Spleen (tissue), 11 donors: ENCODE results near the gene TENM4. TPM values are rescaled to one million over a fixed set of nuclear protein-coding genes. Genes with fewer than 3 reads are reported as not detected.

Experiments
- DNase-seq: peaks from one replicate; pipeline ENCODE4 v3.0.0-alpha.2; 2020
- H3K27ac ChIP-seq, 8 donors: fragments of 200-600 bp; sonication (generic) in 7 of 8; 1 replicate in 4 of 8; 2 replicates in 4 of 8; pipeline versions ENCODE4 v1.5.0 to v1.8.0; 2016 to 2021; ENCODE audit warnings: inconsistent platforms in 4 of 8, mild to moderate bottlenecking in 4 of 8, moderate library complexity in 1 of 8
- H3K27me3 ChIP-seq, 7 donors: fragments of 200-600 bp; sonication (generic) in 6 of 7; replicated peaks in 1 of 7; 1 replicate in 4 of 7; 2 replicates in 3 of 7; pipeline versions ENCODE4 v1.5.0 to v1.8.0; 2016 to 2021; ENCODE audit warnings: inconsistent platforms in 3 of 7, mild to moderate bottlenecking in 1 of 7
- H3K36me3 ChIP-seq, 6 donors: fragments of 200-600 bp; sonication (generic) in 5 of 6; 1 replicate in 4 of 6; 2 replicates in 2 of 6; pipeline versions ENCODE4 v1.5.0 to v1.8.0; 2016 to 2021; ENCODE audit warnings: inconsistent platforms in 2 of 6
- H3K4me1 ChIP-seq, 6 donors: fragments of 200-600 bp; sonication (generic) in 5 of 6; 1 replicate in 3 of 6; 2 replicates in 3 of 6; pipeline versions ENCODE4 v1.5.0 to v1.8.0; 2016 to 2021; ENCODE audit warnings: inconsistent platforms in 3 of 6
- H3K4me3 ChIP-seq, 8 donors: fragments of 200-600 bp; sonication (generic) in 7 of 8; 1 replicate in 4 of 8; 2 replicates in 4 of 8; pipeline versions ENCODE4 v1.5.0 to v1.8.0; 2016 to 2021; ENCODE audit warnings: inconsistent platforms in 4 of 8, mild to moderate bottlenecking in 4 of 8, moderate library complexity in 2 of 8
- H3K9me3 ChIP-seq, 8 donors: fragments of 200-600 bp; sonication (generic) in 7 of 8; 1 replicate in 4 of 8; 2 replicates in 4 of 8; pipeline versions ENCODE4 v1.5.0 to v1.8.0; 2016 to 2021; ENCODE audit warnings: inconsistent platforms in 4 of 8
- CTCF ChIP-seq, 11 experiments: fragments of 200-600 bp in 7 of 11; fragments of 450-650 bp in 4 of 11; sonication (generic) in 4 of 11; IDR thresholded peaks in 8 of 11; conservative IDR thresholded peaks in 3 of 11; 1 replicate in 7 of 11; 2 replicates in 4 of 11; pipeline versions ENCODE4 v1.4.0 to v1.8.0; 2016 to 2021; ENCODE audit warnings: antibody characterized with exemption in 11 of 11, inconsistent platforms in 4 of 11, mild to moderate bottlenecking in 1 of 11
- POLR2A ChIP-seq, 3 donors: fragments of 450-650 bp; IDR thresholded peaks; one replicate each; pipeline ENCODE4 v1.5.1; 2017; ENCODE audit warnings: antibody characterized with exemption in 3 of 3, mild to moderate bottlenecking in 1 of 3
- POLR2AphosphoS5 ChIP-seq, 3 donors: sonication (generic); formaldehyde crosslinking; IDR thresholded peaks; one replicate each; pipeline ENCODE4 v1.5.1; 2017; ENCODE audit warnings: antibody characterized with exemption in 3 of 3
- WGBS, 5 donors: extraction: QIAGEN DNeasy Blood & Tissue Kit in 3 of 5; methylation state at CpG; one replicate each; pipeline versions ENCODE4 v1.1.5 to v1.1.7; 2013 to 2018; 5-methylcytosine and 5-hydroxymethylcytosine counted together
- intact Hi-C: fragments of 100-400 bp; cut with DNase I; formaldehyde crosslinking; loops from one replicate; pipeline ENCODE4 v1.15.0; 2023; ENCODE audit warnings: low total_unique reads
- polyA plus RNA-seq, 3 donors: library from polyadenylated mRNA; stranded (reverse); fragments of 200-250 nt; gene quantifications; one replicate each; pipeline ENCODE4 v1.2.1, GENCODE V29; 2013
- total RNA-seq, 7 donors: library from RNA; depleted of rRNA in 3 of 7; stranded (reverse); fragments of >200 nt in 3 of 7; fragmentation: NEBNext Ultra II Directional in 4 of 7; extraction: Animal tissue kit (Norgen Biotek cat#: 25700) in 4 of 7; gene quantifications; one replicate each; pipeline versions ENCODE4 v1.1.0 to v1.2.1, GENCODE V29; 2016 to 2021
- donor health status: healthy with polysubstance abuse.
- donor health status: DM: no; HTN: no; CAD: no; lungs with moderate emphysema.
- donor health status: DM: no; HTN: no; CAD: no.
- donor health status: Bipolar disorder and iron deficiency.
- donor health status: healthy.
- donor health status: DM: no; HTN: no; CAD: no.
- donor health status: DM: yes; HTN: yes; CAD: no.

TENM4 gene
- total and polyA plus RNA-seq, 10 donors: 0.09 to 4.5 (median 1.2) TPM

DNA sequence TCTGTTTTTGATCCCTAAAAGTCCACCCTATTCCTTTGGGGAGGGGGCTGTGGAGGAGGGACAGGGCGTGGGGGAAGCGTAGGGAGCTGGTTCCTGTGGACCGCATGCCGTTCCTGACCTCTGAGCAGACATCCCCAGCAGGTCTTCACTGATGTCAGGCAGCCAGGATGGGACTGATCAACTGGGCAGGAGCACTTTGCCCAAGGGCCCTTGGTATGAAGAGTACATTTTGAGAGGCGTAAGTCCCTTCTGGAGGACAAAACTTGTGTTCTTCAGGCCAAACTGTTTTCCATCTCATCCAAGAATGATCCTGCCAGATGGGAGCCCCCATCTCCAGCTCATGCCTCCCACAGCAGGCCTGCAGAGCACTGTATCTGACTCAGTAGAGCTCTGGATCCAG is 785.3 kb downstream of the TENM4 start:
- WGBS, 5 donors: 86 to 95% (median 91%) methylated on average over 5 of the region's 5 CpGs
- Histone ChIP-seq H3K9me3 (no peaks in the 10 kb centered on the region), H3K36me3 (no peaks in the 10 kb centered on the region), H3K4me1 (no peaks in the 10 kb centered on the region), H3K27me3 (no peaks in the 10 kb centered on the region), H3K4me3 (no peak overlapping the region), H3K27ac (no peak overlapping the region)
- intact Hi-C loops: no loop called here
- no peak for TF ChIP-seq POLR2A (IDR thresholded peaks at IDR 0.05)
- TF ChIP-seq CTCF (IDR thresholded peaks at IDR 0.05 in 8 of 11, conservative IDR thresholded peaks at IDR 0.05 in 3 of 11): no peak
- TF ChIP-seq POLR2AphosphoS5 (IDR thresholded peaks at IDR 0.05): no peak
- DNase-seq: no peak

DNA sequence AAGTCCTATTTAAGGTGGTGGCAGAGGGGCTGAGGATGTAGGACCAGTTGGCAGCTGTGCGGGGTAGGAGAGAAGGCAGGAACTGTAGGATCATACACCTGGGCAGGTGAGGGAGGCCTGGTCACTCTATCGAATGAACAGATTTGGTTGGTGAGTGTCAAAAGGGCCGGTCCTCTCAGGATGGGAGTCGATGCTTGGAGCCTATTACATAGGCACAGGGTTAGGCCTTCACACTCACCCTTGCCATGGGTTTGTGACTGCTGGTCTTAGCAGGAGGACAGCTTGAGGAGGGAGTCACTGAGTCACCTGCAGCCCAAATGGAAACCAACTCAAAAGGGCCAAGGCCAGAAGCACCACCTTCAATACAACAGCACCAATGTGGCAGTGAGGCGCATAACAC is 786.0 kb downstream of the TENM4 start:
- WGBS, 5 donors: 89 to 95% (median 93%) methylated on average over 5 of the region's 5 CpGs
- no peak overlapping the region for H3K27ac ChIP-seq
- H3K4me1 ChIP-seq: no peaks in the 10 kb centered on the region
- H3K4me3 ChIP-seq: no peak overlapping the region
- no peaks in the 10 kb centered on the region for H3K9me3 ChIP-seq
- no peak for DNase-seq
- H3K27me3 ChIP-seq: no peaks in the 10 kb centered on the region
- intact Hi-C loops: no loop called here
- no peaks in the 10 kb centered on the region for H3K36me3 ChIP-seq
- TF ChIP-seq POLR2AphosphoS5 (IDR thresholded peaks at IDR 0.05) (no peak), POLR2A (IDR thresholded peaks at IDR 0.05) (no peak), CTCF (IDR thresholded peaks at IDR 0.05 in 8 of 11, conservative IDR thresholded peaks at IDR 0.05 in 3 of 11) (no peak)

DNA sequence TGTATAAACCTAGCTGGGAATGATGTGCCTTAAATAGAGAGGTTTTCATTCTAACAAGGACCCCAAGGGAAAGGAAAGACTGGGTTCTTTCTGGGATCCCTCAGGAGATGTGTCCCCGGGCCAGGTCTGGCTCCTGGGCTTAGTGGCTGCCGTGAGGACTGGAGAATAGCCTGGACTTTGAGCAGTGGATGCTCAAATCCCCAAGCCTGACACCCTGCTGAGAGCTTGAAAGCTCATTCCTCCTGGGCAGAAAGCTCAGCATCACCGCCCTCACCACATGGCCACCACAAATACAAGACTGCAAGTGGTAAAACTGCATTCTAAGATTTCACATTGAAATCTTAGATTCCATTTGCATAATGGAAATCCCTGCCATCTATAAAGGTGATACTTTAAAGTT is 786.8 kb downstream of the TENM4 start:
- Histone ChIP-seq H3K4me3 (no peak overlapping the region), H3K4me1 (no peaks in the 10 kb centered on the region), H3K36me3 (no peaks in the 10 kb centered on the region), H3K27ac (no peak overlapping the region), H3K27me3 (no peaks in the 10 kb centered on the region), H3K9me3 (no peaks in the 10 kb centered on the region)
- intact Hi-C loops: no loop called here
- DNase-seq: no peak
- TF ChIP-seq CTCF (IDR thresholded peaks at IDR 0.05 in 8 of 11, conservative IDR thresholded peaks at IDR 0.05 in 3 of 11) (no peak), POLR2AphosphoS5 (IDR thresholded peaks at IDR 0.05) (no peak), POLR2A (IDR thresholded peaks at IDR 0.05) (no peak)
- WGBS, 5 donors: 49 to 67% (median 63%) methylated on average over 3 of the region's 3 CpGs

DNA sequence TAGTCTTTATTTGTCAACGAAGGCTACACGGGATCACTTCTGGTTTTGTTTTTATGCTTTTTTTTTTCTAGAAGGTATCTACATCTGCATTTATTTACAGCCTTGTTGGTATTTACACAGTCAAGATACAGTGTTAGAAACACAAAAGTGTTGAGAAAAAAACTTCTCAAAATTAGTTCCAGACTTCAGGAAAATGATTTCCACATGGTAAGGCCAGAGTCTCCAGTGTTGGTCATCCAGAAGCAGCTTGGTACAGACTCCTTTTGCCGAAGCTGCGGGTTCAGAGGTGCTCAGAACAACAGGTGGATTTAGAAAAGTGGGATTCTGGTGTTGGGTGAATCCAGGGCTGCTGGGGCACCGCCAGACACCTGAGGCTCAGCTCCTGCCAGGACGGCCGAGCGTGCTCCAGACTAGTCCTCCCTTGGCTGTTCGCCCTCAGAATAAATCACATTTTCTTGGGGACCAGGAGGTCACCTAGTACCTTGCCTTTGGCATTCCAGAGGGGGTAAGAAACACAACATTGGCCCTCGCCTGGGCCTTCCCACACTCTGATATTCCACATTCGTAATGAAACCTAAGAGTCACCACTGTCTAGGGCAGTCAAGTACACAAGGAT is 787.4 kb downstream of the TENM4 start:
- Histone ChIP-seq H3K27me3 (peaks cover 0 to 3% (median 0%) of the 10 kb centered on the region in 7 donors), H3K4me1 (no peaks in the 10 kb centered on the region), H3K4me3 (no peak overlapping the region), H3K9me3 (no peaks in the 10 kb centered on the region), H3K27ac (no peak overlapping the region), H3K36me3 (no peaks in the 10 kb centered on the region)
- 74 to 88% (median 85%) methylated on average over 7 to 11 of the region's 11 CpGs for WGBS, 5 donors
- TF ChIP-seq CTCF (IDR thresholded peaks at IDR 0.05 in 8 of 11, conservative IDR thresholded peaks at IDR 0.05 in 3 of 11) (no peak), POLR2A (IDR thresholded peaks at IDR 0.05) (no peak), POLR2AphosphoS5 (IDR thresholded peaks at IDR 0.05) (no peak)
- intact Hi-C loops: no loop called here
- DNase-seq: no peak
